A673 (cell line): ENCODE data around the gene CYSRT1.
"Not testable (repeated sequence)": the region's sequence is repeated elsewhere in the genome, so short reads cannot be mapped to it uniquely, and the experiment has no call there.

Experiments used
- EZH2 ChIP-seq: fragments of 200-600 bp; sonication (generic); IDR thresholded peaks from 2 replicates; pipeline ENCODE4 v1.6.1; 2017; ENCODE audit warnings: borderline replicate concordance, low read depth, mild to moderate bottlenecking, mixed read lengths, antibody characterized with exemption, low read length; ENCODE audit not compliant: poor library complexity, severe bottlenecking
- TF ChIP-seq, protein P1 (sequence below): fragments of 300-800, 200-600 bp; sonication (generic); conservative IDR thresholded peaks from 2 replicates; pipeline ENCODE4 v1.5.1; 2017; ENCODE audit warnings: low read depth, mild to moderate bottlenecking, antibody characterized with exemption, low read length, moderate library complexity, mixed read lengths

- TF ChIP-seq, protein P1, sequence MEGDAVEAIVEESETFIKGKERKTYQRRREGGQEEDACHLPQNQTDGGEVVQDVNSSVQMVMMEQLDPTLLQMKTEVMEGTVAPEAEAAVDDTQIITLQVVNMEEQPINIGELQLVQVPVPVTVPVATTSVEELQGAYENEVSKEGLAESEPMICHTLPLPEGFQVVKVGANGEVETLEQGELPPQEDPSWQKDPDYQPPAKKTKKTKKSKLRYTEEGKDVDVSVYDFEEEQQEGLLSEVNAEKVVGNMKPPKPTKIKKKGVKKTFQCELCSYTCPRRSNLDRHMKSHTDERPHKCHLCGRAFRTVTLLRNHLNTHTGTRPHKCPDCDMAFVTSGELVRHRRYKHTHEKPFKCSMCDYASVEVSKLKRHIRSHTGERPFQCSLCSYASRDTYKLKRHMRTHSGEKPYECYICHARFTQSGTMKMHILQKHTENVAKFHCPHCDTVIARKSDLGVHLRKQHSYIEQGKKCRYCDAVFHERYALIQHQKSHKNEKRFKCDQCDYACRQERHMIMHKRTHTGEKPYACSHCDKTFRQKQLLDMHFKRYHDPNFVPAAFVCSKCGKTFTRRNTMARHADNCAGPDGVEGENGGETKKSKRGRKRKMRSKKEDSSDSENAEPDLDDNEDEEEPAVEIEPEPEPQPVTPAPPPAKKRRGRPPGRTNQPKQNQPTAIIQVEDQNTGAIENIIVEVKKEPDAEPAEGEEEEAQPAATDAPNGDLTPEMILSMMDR: peak; percentile 43
- not testable (repeated sequence) for TF ChIP-seq EZH2
Measured at GRCh38 chr9:137262173-137262908, 37.4 kb downstream of the CYSRT1 start.
